ENCODE data around the gene PTTG1IP. TPM values are rescaled to one million over a fixed set of nuclear protein-coding genes. Genes with fewer than 3 reads are reported as not detected.

The PTTG1IP gene
- total RNA-seq, 1 donor from 2014 or later = 107 TPM

DNA sequence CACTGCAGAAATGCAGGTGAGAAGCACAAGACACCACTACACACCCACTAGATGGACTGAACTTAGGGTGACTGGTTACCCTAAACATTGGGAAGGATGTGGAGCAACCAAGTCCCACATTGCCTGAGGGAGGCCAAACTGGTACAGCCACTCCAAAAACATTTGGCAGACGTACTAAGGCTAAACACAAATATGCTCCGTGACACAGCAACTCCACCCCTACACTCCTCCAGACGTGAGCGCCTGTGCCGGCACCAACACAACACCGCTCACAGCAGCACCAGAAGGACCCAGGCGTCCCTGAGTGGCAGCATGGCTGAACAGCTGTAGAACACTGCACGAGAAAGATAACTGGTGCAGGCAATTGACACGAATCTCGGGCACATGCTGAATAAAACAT is 14.7 kb downstream of the PTTG1IP start:
- Histone ChIP-seq H3K36me3 (ENCODE audit: control insufficient read depth, insufficient read depth, low read length) (peaks cover 36% of the 10 kb centered on the region), H3K4me3 (ENCODE audit: low read depth, low read length) (no peak overlapping the region), H3K27me3 (ENCODE audit: control insufficient read depth, insufficient read depth, low read length) (no peaks in the 10 kb centered on the region)
- DNase-seq (ENCODE audit: low read depth) (peak; percentile 29), FAIRE-seq (peak; percentile 89)
- no peak for TF ChIP-seq CTCF (IDR thresholded peaks at IDR 0.05; ENCODE audit: insufficient read depth, low read length, severe bottlenecking)

- Histone ChIP-seq H3K4me3 (ENCODE audit: low read depth, low read length) (no peak overlapping the region), H3K27me3 (ENCODE audit: control insufficient read depth, insufficient read depth, low read length) (no peaks in the 10 kb centered on the region), H3K36me3 (ENCODE audit: control insufficient read depth, insufficient read depth, low read length) (peaks cover 38% of the 10 kb centered on the region)
- FAIRE-seq (no peak), DNase-seq (ENCODE audit: low read depth) (no peak)
- no peak for TF ChIP-seq CTCF (IDR thresholded peaks at IDR 0.05; ENCODE audit: insufficient read depth, low read length, severe bottlenecking)
Measured at GRCh38 chr21:44858291-44858690, 15.2 kb downstream of the PTTG1IP start.

DNA sequence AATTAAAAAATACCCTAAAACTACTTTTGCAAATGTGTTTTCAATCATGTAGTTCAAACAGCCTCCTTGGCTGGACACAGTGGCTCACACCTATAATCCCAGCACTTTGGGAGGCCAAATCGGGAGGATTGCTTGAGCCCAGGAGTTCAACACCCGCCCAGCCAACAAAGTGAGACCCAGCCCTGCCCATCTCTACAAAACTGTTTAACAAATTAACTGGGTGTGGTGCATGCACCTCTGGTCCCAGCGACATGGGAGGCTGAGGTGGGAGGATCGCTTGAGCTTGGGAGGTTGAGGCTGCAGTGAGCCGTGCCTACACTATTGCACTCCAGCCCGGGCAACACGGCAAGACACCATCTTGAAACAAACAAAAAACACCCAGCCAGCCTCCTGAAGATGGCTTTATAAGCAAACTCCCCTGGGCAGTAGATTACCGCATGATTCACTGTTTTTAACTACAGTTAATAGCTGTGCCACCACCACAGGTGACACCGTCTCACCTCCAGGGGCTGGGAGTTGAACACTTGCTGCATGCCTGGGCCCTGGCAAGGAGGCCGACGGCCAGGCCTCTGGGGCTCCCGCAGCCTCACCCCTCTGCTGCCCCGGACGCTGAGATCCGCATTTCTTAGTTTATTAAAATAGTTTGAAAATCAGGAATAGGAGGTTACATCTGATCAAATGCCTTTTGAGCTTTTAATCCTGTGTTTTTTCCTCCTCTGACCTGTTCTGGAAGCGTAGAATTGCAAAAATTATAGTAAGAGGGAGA is 16.2 kb downstream of the PTTG1IP start:
- H3K36me3 ChIP-seq (ENCODE audit: control insufficient read depth, insufficient read depth, low read length) = peaks cover 42% of the 10 kb centered on the region
- H3K4me3 ChIP-seq (ENCODE audit: low read depth, low read length) = no peak overlapping the region
- FAIRE-seq (no peak), DNase-seq (ENCODE audit: low read depth) (no peak)
- no peak for TF ChIP-seq CTCF (IDR thresholded peaks at IDR 0.05; ENCODE audit: insufficient read depth, low read length, severe bottlenecking)
- H3K27me3 ChIP-seq (ENCODE audit: control insufficient read depth, insufficient read depth, low read length) = no peaks in the 10 kb centered on the region

DNA sequence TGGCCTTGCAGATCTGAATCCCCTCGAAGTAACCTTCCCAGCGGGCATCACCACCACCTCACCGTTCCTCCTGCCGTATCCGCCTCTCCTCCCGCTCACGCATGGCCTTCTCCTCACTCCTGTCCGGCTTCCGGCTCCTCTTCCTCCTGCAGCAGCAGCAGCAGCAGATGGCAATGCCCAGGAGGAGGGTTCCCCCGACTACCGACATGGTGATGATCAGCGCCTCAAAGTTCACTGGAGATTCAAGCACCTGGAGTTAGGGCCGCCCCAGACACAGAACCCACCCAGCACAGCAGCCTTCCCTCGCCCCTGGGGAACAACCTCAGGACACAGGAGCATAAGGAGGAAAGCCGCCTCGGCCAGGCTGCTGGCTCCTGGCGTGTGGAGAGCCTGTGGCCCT is 17.4 kb downstream of the PTTG1IP start:
- no peak for TF ChIP-seq CTCF (IDR thresholded peaks at IDR 0.05; ENCODE audit: insufficient read depth, low read length, severe bottlenecking)
- Histone ChIP-seq H3K4me3 (ENCODE audit: low read depth, low read length) (no peak overlapping the region), H3K27me3 (ENCODE audit: control insufficient read depth, insufficient read depth, low read length) (no peaks in the 10 kb centered on the region), H3K36me3 (ENCODE audit: control insufficient read depth, insufficient read depth, low read length) (peaks cover 35% of the 10 kb centered on the region)
- FAIRE-seq = no peak
- no peak for DNase-seq (ENCODE audit: low read depth)

DNA sequence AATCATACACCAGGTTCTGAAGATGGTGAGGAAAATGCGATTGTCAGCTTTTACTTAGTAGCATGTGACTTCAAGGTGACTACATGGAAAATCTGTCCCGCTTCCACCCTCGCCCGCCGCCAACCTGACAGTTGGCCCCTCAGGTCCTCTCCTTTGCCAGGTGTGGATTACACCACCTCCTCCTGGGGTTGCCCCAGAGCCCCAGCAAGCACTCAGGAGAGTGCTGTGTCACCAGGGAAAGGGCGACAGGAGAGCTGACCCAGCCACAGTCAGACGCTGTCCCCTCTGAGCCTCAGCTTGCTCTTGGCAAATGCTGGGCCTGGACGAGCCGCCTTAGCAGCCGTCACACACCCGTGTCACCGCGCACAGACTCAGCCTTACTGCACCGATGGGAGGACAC is 17.9 kb downstream of the PTTG1IP start:
- FAIRE-seq (no peak), DNase-seq (ENCODE audit: low read depth) (no peak)
- TF ChIP-seq CTCF (IDR thresholded peaks at IDR 0.05; ENCODE audit: insufficient read depth, low read length, severe bottlenecking) = no peak
- Histone ChIP-seq H3K27me3 (ENCODE audit: control insufficient read depth, insufficient read depth, low read length) (no peaks in the 10 kb centered on the region), H3K4me3 (ENCODE audit: low read depth, low read length) (no peak overlapping the region), H3K36me3 (ENCODE audit: control insufficient read depth, insufficient read depth, low read length) (peaks cover 38% of the 10 kb centered on the region)
